Measurements from ENCODE around the gene CDK5RAP2.
A peak's percentile ranks its signal among the peaks of the same experiment; 100 is the strongest.

CDK5RAP2 gene

DNA sequence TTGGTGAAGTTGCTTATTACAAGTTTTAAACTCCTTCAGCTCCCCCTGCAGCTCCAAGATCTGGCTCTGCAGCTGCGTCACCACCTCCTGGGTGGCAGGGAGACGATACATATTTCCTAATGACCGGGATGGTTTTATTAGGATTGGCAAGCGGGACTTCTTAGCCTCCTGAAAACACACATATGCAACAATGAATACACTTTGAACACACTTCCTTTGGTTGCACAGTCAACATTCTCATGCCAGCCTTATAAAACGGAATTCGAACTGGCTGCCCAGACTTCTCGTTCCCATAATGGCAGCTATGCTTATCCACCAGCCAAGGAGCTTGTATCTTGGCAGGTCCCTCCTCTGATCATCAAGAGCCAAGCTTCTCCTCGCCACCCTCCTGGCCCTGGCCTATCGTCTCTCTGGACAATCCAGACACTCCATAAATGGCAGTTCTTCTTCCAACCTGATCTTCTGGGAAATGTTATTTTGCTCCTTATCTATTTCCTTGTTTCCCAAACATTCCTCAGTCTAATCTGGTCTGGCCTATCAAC lies 131.9 kb downstream of the CDK5RAP2 start:
- H3K36me3 ChIP-seq (ENCODE audit: control insufficient read depth in 1 of 2, insufficient read depth in 2 of 2, low read length in 2 of 2) = peaks cover 2 to 9% of the 10 kb centered on the region in 2 experiments
- no peaks in the 10 kb centered on the region for H3K4me1 ChIP-seq (ENCODE audit: control insufficient read depth in 1 of 2, insufficient read depth in 2 of 2, low read length in 2 of 2)
- no peak overlapping the region for H3K4ac ChIP-seq (ENCODE audit: low read depth, low read length)
- H2AFZ ChIP-seq (ENCODE audit: insufficient read depth, low read length, poor library complexity) = no peak overlapping the region
- H3K79me1 ChIP-seq (ENCODE audit: low read length) = no peaks in the 10 kb centered on the region
- H3K14ac ChIP-seq (ENCODE audit: low read length) = no peak overlapping the region
- H4K12ac ChIP-seq (ENCODE audit: low read depth, low read length) = no peak overlapping the region
- no peak overlapping the region for H3K9ac ChIP-seq (ENCODE audit: low read length)
- H3K4me2 ChIP-seq (ENCODE audit: low read length) = no peak overlapping the region
- no peak overlapping the region for H3K23ac ChIP-seq (ENCODE audit: low read length)
- no peaks in the 10 kb centered on the region for H3K27me3 ChIP-seq (ENCODE audit: insufficient read depth, low read length)
- H3K27ac ChIP-seq (ENCODE audit: low read depth, low read length) = no peak overlapping the region
- H3K18ac ChIP-seq (ENCODE audit: low read length) = no peak overlapping the region
- H2BK120ac ChIP-seq (ENCODE audit: insufficient read depth, low read length, poor library complexity) = no peak overlapping the region
- WGBS (ENCODE audit: extremely low coverage, insufficient coverage, insufficient read length) = no CpG with 5 or more reads among the region's 9 CpGs
- H3K4me3 ChIP-seq (ENCODE audit: low read depth, low read length) = no peak overlapping the region
- H2BK5ac ChIP-seq (ENCODE audit: low read depth, low read length, poor library complexity) = no peak overlapping the region
- no peak for DNase-seq
- no peak overlapping the region for H4K91ac ChIP-seq (ENCODE audit: low read depth, low read length)
- H3K79me2 ChIP-seq (ENCODE audit: control insufficient read depth, insufficient read depth, low read length, poor library complexity) = no peaks in the 10 kb centered on the region
- H2AK5ac ChIP-seq (ENCODE audit: low read length) = no peak overlapping the region
- H4K8ac ChIP-seq (ENCODE audit: low read depth, low read length) = no peak overlapping the region
- H3K9me3 ChIP-seq (ENCODE audit: insufficient read depth, low read depth, low read length) = no peaks in the 10 kb centered on the region
- no peak overlapping the region for H2BK12ac ChIP-seq (ENCODE audit: low read length)

DNA sequence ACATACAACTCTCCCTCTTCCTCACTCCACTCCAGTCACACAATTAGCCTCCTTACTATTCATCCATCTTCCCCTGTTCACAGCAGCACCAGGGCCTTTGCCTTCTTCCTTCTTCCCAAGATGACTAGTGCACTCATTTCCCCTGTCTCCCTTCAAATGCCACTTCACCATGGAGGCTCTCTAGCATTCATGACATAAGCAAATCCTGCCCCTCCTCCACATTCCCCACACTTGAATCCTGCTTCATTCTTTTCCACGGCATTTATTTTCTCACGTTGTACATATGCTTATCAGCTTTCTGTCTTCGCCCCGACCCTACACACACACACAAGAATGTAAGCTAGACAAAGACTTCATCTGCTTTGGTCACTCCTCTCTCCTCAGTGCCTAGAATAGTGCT lies 133.3 kb downstream of the CDK5RAP2 start:
- no peak overlapping the region for H3K27ac ChIP-seq (ENCODE audit: low read depth, low read length)
- no peak overlapping the region for H4K12ac ChIP-seq (ENCODE audit: low read depth, low read length)
- H4K8ac ChIP-seq (ENCODE audit: low read depth, low read length) = no peak overlapping the region
- no peak overlapping the region for H3K4me3 ChIP-seq (ENCODE audit: low read depth, low read length)
- no peak overlapping the region for H2AFZ ChIP-seq (ENCODE audit: insufficient read depth, low read length, poor library complexity)
- H3K79me2 ChIP-seq (ENCODE audit: control insufficient read depth, insufficient read depth, low read length, poor library complexity) = no peaks in the 10 kb centered on the region
- H3K4me1 ChIP-seq (ENCODE audit: control insufficient read depth in 1 of 2, insufficient read depth in 2 of 2, low read length in 2 of 2) = no peaks in the 10 kb centered on the region
- no peak overlapping the region for H3K14ac ChIP-seq (ENCODE audit: low read length)
- no peaks in the 10 kb centered on the region for H3K27me3 ChIP-seq (ENCODE audit: insufficient read depth, low read length)
- H3K36me3 ChIP-seq (ENCODE audit: control insufficient read depth in 1 of 2, insufficient read depth in 2 of 2, low read length in 2 of 2) = peaks cover 4 to 7% of the 10 kb centered on the region in 2 experiments
- H2AK5ac ChIP-seq (ENCODE audit: low read length) = no peak overlapping the region
- H3K18ac ChIP-seq (ENCODE audit: low read length) = no peak overlapping the region
- peak in 1 of 2 donors; percentile 14 for DNase-seq
- no peak overlapping the region for H2BK5ac ChIP-seq (ENCODE audit: low read depth, low read length, poor library complexity)
- H4K91ac ChIP-seq (ENCODE audit: low read depth, low read length) = no peak overlapping the region
- no peak overlapping the region for H3K4ac ChIP-seq (ENCODE audit: low read depth, low read length)
- H2BK12ac ChIP-seq (ENCODE audit: low read length) = no peak overlapping the region
- H3K9me3 ChIP-seq (ENCODE audit: insufficient read depth, low read depth, low read length) = no peaks in the 10 kb centered on the region
- H3K23ac ChIP-seq (ENCODE audit: low read length) = no peak overlapping the region
- no CpG with 5 or more reads among the region's 4 CpGs for WGBS (ENCODE audit: extremely low coverage, insufficient coverage, insufficient read length)
- H3K79me1 ChIP-seq (ENCODE audit: low read length) = no peaks in the 10 kb centered on the region
- no peak overlapping the region for H2BK120ac ChIP-seq (ENCODE audit: insufficient read depth, low read length, poor library complexity)
- H3K4me2 ChIP-seq (ENCODE audit: low read length) = no peak overlapping the region
- H3K9ac ChIP-seq (ENCODE audit: low read length) = no peak overlapping the region

- H4K8ac ChIP-seq (ENCODE audit: low read depth, low read length) = no peak overlapping the region
- no peak overlapping the region for H3K27ac ChIP-seq (ENCODE audit: low read depth, low read length)
- WGBS (ENCODE audit: extremely low coverage, insufficient coverage, insufficient read length) = no CpG with 5 or more reads among the region's 3 CpGs
- no peak overlapping the region for H3K4ac ChIP-seq (ENCODE audit: low read depth, low read length)
- no peak overlapping the region for H3K14ac ChIP-seq (ENCODE audit: low read length)
- H2BK12ac ChIP-seq (ENCODE audit: low read length) = no peak overlapping the region
- H3K23ac ChIP-seq (ENCODE audit: low read length) = no peak overlapping the region
- no peaks in the 10 kb centered on the region for H3K79me1 ChIP-seq (ENCODE audit: low read length)
- no peaks in the 10 kb centered on the region for H3K9me3 ChIP-seq (ENCODE audit: insufficient read depth, low read depth, low read length)
- no peak overlapping the region for H3K18ac ChIP-seq (ENCODE audit: low read length)
- H3K27me3 ChIP-seq (ENCODE audit: insufficient read depth, low read length) = no peaks in the 10 kb centered on the region
- no peak overlapping the region for H2BK5ac ChIP-seq (ENCODE audit: low read depth, low read length, poor library complexity)
- DNase-seq = no peak
- no peak overlapping the region for H2AFZ ChIP-seq (ENCODE audit: insufficient read depth, low read length, poor library complexity)
- H3K4me3 ChIP-seq (ENCODE audit: low read depth, low read length) = no peak overlapping the region
- no peak overlapping the region for H4K91ac ChIP-seq (ENCODE audit: low read depth, low read length)
- H3K4me2 ChIP-seq (ENCODE audit: low read length) = no peak overlapping the region
- no peaks in the 10 kb centered on the region for H3K4me1 ChIP-seq (ENCODE audit: control insufficient read depth in 1 of 2, insufficient read depth in 2 of 2, low read length in 2 of 2)
- H3K79me2 ChIP-seq (ENCODE audit: control insufficient read depth, insufficient read depth, low read length, poor library complexity) = no peaks in the 10 kb centered on the region
- no peak overlapping the region for H2BK120ac ChIP-seq (ENCODE audit: insufficient read depth, low read length, poor library complexity)
- no peak overlapping the region for H4K12ac ChIP-seq (ENCODE audit: low read depth, low read length)
- H3K9ac ChIP-seq (ENCODE audit: low read length) = no peak overlapping the region
- no peak overlapping the region for H2AK5ac ChIP-seq (ENCODE audit: low read length)
- H3K36me3 ChIP-seq (ENCODE audit: control insufficient read depth in 1 of 2, insufficient read depth in 2 of 2, low read length in 2 of 2) = peaks cover 9 to 17% of the 10 kb centered on the region in 2 experiments
Measured at GRCh38 chr9:120443976-120444375, 136.0 kb downstream of the CDK5RAP2 start.

DNA sequence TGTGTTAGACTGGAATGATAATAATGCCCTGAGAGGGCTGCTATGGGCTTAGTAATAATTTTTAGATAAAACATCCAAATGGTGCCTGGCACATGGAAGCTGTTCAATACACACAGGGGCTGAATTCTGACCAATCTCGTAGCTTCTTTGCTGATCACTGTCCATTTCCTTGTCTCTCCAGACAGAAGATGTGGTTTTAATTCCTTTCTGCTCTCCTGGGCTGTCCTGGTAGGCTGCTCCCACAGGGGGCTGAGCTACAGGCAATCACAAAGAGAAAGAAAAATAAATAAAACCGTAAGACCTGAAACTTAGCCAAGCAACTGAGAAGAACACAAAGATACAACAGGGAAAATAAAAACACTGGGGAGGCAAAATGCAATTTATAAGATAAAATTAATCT lies 136.5 kb downstream of the CDK5RAP2 start:
- no peak for DNase-seq
- Histone ChIP-seq H2BK5ac (ENCODE audit: low read depth, low read length, poor library complexity) (no peak overlapping the region), H3K27ac (ENCODE audit: low read depth, low read length) (no peak overlapping the region), H3K4ac (ENCODE audit: low read depth, low read length) (no peak overlapping the region), H2BK120ac (ENCODE audit: insufficient read depth, low read length, poor library complexity) (no peak overlapping the region), H3K27me3 (ENCODE audit: insufficient read depth, low read length) (no peaks in the 10 kb centered on the region), H4K8ac (ENCODE audit: low read depth, low read length) (no peak overlapping the region), H3K23ac (ENCODE audit: low read length) (no peak overlapping the region), H4K91ac (ENCODE audit: low read depth, low read length) (no peak overlapping the region), H3K4me2 (ENCODE audit: low read length) (no peak overlapping the region), H3K9me3 (ENCODE audit: insufficient read depth, low read depth, low read length) (no peaks in the 10 kb centered on the region), H3K18ac (ENCODE audit: low read length) (no peak overlapping the region), H2BK12ac (ENCODE audit: low read length) (no peak overlapping the region), H4K12ac (ENCODE audit: low read depth, low read length) (no peak overlapping the region), H3K4me3 (ENCODE audit: low read depth, low read length) (no peak overlapping the region), H3K79me1 (ENCODE audit: low read length) (no peaks in the 10 kb centered on the region), H2AFZ (ENCODE audit: insufficient read depth, low read length, poor library complexity) (no peak overlapping the region), H3K79me2 (ENCODE audit: control insufficient read depth, insufficient read depth, low read length, poor library complexity) (no peaks in the 10 kb centered on the region), H3K4me1 (ENCODE audit: control insufficient read depth in 1 of 2, insufficient read depth in 2 of 2, low read length in 2 of 2) (no peaks in the 10 kb centered on the region), H3K9ac (ENCODE audit: low read length) (no peak overlapping the region), H3K14ac (ENCODE audit: low read length) (no peak overlapping the region), H3K36me3 (ENCODE audit: control insufficient read depth in 1 of 2, insufficient read depth in 2 of 2, low read length in 2 of 2) (peaks cover 11 to 18% of the 10 kb centered on the region in 2 experiments), H2AK5ac (ENCODE audit: low read length) (no peak overlapping the region)
- no CpG with 5 or more reads among the region's 2 CpGs for WGBS (ENCODE audit: extremely low coverage, insufficient coverage, insufficient read length)
